PC-9 (cell line): ENCODE measurements around the gene STK31. TPM values are rescaled to one million over a fixed set of nuclear protein-coding genes. Genes with fewer than 3 reads are reported as not detected.
A peak's percentile ranks its signal among the peaks of the same experiment; 100 is the strongest.
"Not testable (repeated sequence)": the region's sequence is repeated elsewhere in the genome, so short reads cannot be mapped to it uniquely, and the experiment has no call there.

Source experiments
- BruUV-seq: library from RNA; stranded (reverse); fragments of 400-500 nt; replicated peaks from 2 replicates; lab custom pipeline; 2021; lab: Mats Ljungman, UMichigan
- CTCF ChIA-PET: fragments of 300-600 bp; sonication (Branson Sonifier 250); formaldehyde crosslinking; loops from one replicate; lab custom pipeline; 2022; ENCODE audit warnings: antibody characterized with exemption; lab: Charles Lee
- POLR2A ChIA-PET: fragments of 300-600 bp; sonication (Branson Sonifier 250); formaldehyde crosslinking; loops from one replicate; lab custom pipeline; 2022; ENCODE audit warnings: antibody characterized with exemption; ENCODE audit not compliant: unreplicated experiment; lab: Charles Lee
- DNase-seq, 2 experiments: peaks; one replicate each; pipeline versions ENCODE4 v3.0.0 to v3.0.0-alpha.2; 2015 to 2022; ENCODE audit warnings: mixed read lengths in 1 of 2
- H2AFZ ChIP-seq: fragments of 200-600 bp; sonication (generic); 2 replicates; pipeline ENCODE4 v1.8.1; 2017; ENCODE audit warnings: antibody characterized with exemption
- H3F3A ChIP-seq: fragments of 200-600 bp; sonication (generic); 2 replicates; pipeline ENCODE4 v1.8.1; 2017; ENCODE audit warnings: antibody characterized with exemption, mild to moderate bottlenecking, low read depth; ENCODE audit not compliant: insufficient read depth
- H3K27ac ChIP-seq: fragments of 200-600 bp; sonication (generic); 2 replicates; pipeline ENCODE4 v1.6.1; 2016; ENCODE audit warnings: mixed run types
- H3K27me3 ChIP-seq: fragments of 200-600 bp; sonication (generic); 2 replicates; pipeline ENCODE4 v1.6.1; 2016; ENCODE audit warnings: low read depth, mixed run types; ENCODE audit not compliant: insufficient read depth
- H3K36me3 ChIP-seq: fragments of 200-600 bp; sonication (generic); 2 replicates; pipeline ENCODE4 v1.6.1; 2016; ENCODE audit warnings: low read depth, mixed run types
- H3K4me1 ChIP-seq: fragments of 200-600 bp; sonication (generic); replicated peaks from 2 replicates; pipeline ENCODE4 v1.6.1; 2016; ENCODE audit warnings: mixed run types; ENCODE audit not compliant: insufficient read depth
- H3K4me2 ChIP-seq: fragments of 200-600 bp; sonication (generic); 2 replicates; pipeline ENCODE4 v1.6.1; 2017; ENCODE audit warnings: mixed run types
- H3K4me3 ChIP-seq: fragments of 200-600 bp; sonication (generic); 2 replicates; pipeline ENCODE4 v1.6.1; 2016; ENCODE audit warnings: mixed run types
- H3K79me2 ChIP-seq: fragments of 200-600 bp; sonication (generic); 2 replicates; pipeline ENCODE4 v1.6.1; 2017; ENCODE audit warnings: low read depth, mixed run types
- H3K9me2 ChIP-seq: fragments of 200-600 bp; sonication (generic); 2 replicates; pipeline ENCODE4 v1.8.1; 2017; ENCODE audit warnings: mild to moderate bottlenecking; ENCODE audit not compliant: insufficient read depth
- H3K9me3 ChIP-seq: fragments of 200-600 bp; sonication (generic); 2 replicates; pipeline ENCODE4 v1.8.1; 2016; ENCODE audit warnings: low read depth; ENCODE audit not compliant: insufficient read depth
- H4K20me1 ChIP-seq: fragments of 200-600 bp; sonication (generic); 2 replicates; pipeline ENCODE4 v1.8.1; 2017; ENCODE audit not compliant: insufficient read depth
- EZH2 ChIP-seq: fragments of 200-600 bp; sonication (generic); IDR thresholded peaks from 2 replicates; pipeline ENCODE4 v1.8.0; 2017; ENCODE audit warnings: antibody characterized with exemption, low read depth
- intact Hi-C: fragments of 100-400 bp; cut with micrococcal nuclease; formaldehyde crosslinking; loops from one replicate; pipeline ENCODE4 v1.10.0; 2022; ENCODE audit not compliant: unreplicated experiment
- total RNA-seq: library from RNA; stranded (reverse); gene quantifications from 2 replicates; pipeline ENCODE4 v1.2.3, GENCODE V29; 2021
- TF ChIP-seq, protein P1 (sequence below): fragments of 200-600 bp; sonication (generic); conservative IDR thresholded peaks from 2 replicates; pipeline ENCODE4 v1.6.1; 2017; ENCODE audit warnings: mixed run types, antibody characterized with exemption, mild to moderate bottlenecking, moderate library complexity

Gene STK31
- total RNA-seq, 1 experiment from 2014 or later = 0.57 TPM

DNA sequence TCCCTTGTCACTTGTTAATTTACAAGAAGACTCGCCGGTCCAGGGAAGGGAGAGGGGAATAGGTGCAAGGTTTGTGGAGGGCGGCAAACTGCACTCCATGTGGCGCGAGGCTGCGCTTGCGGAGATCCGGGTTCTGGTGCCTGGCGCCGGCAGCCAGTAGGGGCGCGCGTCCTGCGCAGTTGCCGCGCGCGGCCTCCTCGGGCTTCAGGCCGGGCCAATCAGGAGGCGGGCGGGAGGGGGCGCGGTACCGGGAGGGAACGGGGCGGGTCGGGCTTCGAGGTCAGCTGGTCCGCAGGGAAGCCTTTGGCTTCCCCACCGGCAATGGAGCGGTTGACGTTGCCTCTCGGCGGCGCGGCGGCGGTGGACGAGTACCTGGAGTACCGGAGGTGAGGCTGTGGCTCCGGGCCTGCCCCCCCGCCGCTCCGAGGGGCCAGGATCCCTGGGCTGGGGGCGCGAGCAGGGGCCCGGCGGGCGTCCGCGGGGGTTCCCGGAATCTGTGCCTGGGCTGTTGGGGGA is 30.1 kb upstream of the STK31 start, which contains the start of gene FAM221A:
Gene FAM221A, plus strand, starts transcription at position 302 of the 516 bp plus-strand sequence. Its CDS starts 20 bp downstream, at position 322.
- intact Hi-C loops = loop anchor here (10.0 kb wide), 1 partner anchor 895 kb away; the partner anchor contains the start of gene PALS2
- POLR2A ChIA-PET = no interaction called here
- peak within 1 kb of the TSS; percentile 48 for H3K4me3 ChIP-seq
- no peak within 1 kb of the TSS for H3K27ac ChIP-seq
- H3K9me2 ChIP-seq = peaks cover 2% of the 10 kb centered on the region; the same call in 1 of the 2 replicates
- no peak for TF ChIP-seq EZH2
- TF ChIP-seq, protein P1, sequence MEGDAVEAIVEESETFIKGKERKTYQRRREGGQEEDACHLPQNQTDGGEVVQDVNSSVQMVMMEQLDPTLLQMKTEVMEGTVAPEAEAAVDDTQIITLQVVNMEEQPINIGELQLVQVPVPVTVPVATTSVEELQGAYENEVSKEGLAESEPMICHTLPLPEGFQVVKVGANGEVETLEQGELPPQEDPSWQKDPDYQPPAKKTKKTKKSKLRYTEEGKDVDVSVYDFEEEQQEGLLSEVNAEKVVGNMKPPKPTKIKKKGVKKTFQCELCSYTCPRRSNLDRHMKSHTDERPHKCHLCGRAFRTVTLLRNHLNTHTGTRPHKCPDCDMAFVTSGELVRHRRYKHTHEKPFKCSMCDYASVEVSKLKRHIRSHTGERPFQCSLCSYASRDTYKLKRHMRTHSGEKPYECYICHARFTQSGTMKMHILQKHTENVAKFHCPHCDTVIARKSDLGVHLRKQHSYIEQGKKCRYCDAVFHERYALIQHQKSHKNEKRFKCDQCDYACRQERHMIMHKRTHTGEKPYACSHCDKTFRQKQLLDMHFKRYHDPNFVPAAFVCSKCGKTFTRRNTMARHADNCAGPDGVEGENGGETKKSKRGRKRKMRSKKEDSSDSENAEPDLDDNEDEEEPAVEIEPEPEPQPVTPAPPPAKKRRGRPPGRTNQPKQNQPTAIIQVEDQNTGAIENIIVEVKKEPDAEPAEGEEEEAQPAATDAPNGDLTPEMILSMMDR = peak; percentile 49
- DNase-seq = peak; percentile 48 to 67
- no peaks in the 10 kb centered on the region for H3K36me3 ChIP-seq
- peak within 1 kb of the TSS; percentile 59 for H3K4me2 ChIP-seq
- CTCF ChIA-PET = interaction anchor here (0.7 kb wide), 1 partner anchor 83 kb away, joined by 3 read pairs; the partner anchor contains the start of gene CCDC126
- peak within 1 kb of the TSS; percentile 74 for H2AFZ ChIP-seq
- H3K79me2 ChIP-seq = no peaks in the 10 kb centered on the region
- no TSS peak for BruUV-seq
- H3K27me3 ChIP-seq = no peaks in the 10 kb centered on the region
- no peaks in the 10 kb centered on the region for H3F3A ChIP-seq
- no peaks in the 10 kb centered on the region for H3K4me1 ChIP-seq
- no peaks in the 10 kb centered on the region for H3K9me3 ChIP-seq
- H4K20me1 ChIP-seq = no peaks in the 10 kb centered on the region

DNA sequence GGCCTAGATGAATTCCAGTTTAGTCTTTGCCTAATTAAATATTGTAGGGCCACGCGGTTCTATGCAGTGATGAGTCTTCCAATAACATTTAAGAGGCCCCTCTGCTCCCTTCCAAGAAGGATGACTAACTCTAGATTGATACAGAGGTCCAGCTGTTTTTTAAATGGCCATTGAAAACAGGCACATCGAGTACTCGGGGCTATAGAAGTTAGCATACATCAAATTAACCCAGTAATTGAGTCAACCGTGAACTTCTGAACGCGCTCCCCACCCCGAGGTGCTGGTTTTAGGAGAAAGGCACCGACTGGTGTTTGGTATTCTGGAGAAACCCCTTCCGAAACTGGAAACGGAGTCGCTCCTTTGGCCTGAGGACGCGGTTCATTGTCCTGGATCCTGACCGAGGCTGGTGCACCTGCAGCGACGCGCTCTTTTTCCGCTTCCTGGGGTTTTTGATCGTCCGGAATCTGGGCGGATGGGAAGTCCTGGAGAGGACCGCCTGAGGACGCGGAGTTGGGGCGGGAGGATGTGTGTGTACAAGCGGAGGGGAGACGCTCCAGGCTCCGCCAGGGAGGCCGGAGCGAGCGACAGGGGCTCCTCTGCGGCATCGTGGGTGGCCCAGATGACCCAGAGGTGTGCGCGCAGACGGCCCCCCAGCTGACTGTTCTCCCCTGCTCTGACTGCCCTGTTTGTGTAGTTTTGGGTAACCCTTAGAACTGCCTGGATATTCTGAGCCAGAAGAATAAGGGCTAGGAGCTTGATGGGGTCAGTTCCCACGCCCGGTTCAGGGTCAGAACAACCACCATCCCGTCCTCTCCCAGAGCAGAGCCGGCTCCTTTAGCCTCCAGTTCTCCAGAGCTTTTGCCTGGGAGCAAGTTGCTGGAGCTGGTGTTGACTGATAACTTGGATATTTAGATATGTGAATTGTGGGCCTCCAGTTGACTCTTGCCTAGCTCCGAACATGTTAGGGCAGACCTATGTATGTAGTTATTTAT is 29.3 kb upstream of the STK31 start:
- Histone ChIP-seq H2AFZ (peak overlapping the region; percentile 74), H3K4me1 (no peaks in the 10 kb centered on the region), H3F3A (no peaks in the 10 kb centered on the region), H4K20me1 (no peaks in the 10 kb centered on the region), H3K27ac (no peak overlapping the region), H3K27me3 (no peaks in the 10 kb centered on the region), H3K4me2 (peak overlapping the region; percentile 59), H3K9me2 (no peaks in the 10 kb centered on the region), H3K9me3 (no peaks in the 10 kb centered on the region), H3K4me3 (peak overlapping the region; percentile 48), H3K79me2 (no peaks in the 10 kb centered on the region), H3K36me3 (no peaks in the 10 kb centered on the region)
- intact Hi-C loops = loop anchor here (10.0 kb wide), 1 partner anchor 894 kb away; the partner anchor contains the start of gene PALS2
- BruUV-seq = TSS peak; percentile 50
- peak in 1 of 2 experiments; percentile 14 for DNase-seq
- ChIA-PET POLR2A (no interaction called here), CTCF (interaction anchor here (0.7 kb wide), 1 partner anchor 84 kb away, joined by 3 read pairs; the partner anchor contains the start of gene CCDC126)
- no peak for TF ChIP-seq EZH2
- TF ChIP-seq, protein P1 = no peak

DNA sequence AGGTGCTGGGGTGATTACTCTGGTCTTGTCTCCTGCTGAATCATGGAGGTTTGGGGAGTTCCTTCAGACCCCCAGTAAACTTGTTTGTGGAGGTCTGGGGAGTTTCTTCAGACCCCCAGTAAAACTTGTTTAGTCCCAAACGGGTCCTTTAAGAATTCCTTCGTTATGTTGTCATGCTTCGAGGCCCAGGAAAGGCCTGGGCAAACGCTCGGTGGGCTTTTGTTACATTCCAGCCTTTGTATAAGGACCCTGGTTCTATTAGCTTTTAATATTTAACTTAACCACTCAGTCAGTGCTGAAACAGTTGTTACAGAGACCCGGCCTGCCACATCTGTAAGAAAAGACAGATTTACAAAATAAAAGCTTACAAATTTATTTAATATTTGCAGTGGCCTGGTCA is 26.0 kb upstream of the STK31 start:
- H3K36me3 ChIP-seq, H3K79me2 ChIP-seq, BruUV-seq, CTCF ChIA-PET, DNase-seq, H4K20me1 ChIP-seq, H3K4me3 ChIP-seq, H3K27ac ChIP-seq, H3K4me1 ChIP-seq, H3K27me3 ChIP-seq, H3K9me2 ChIP-seq, H3F3A ChIP-seq, H3K9me3 ChIP-seq, H2AFZ ChIP-seq, H3K4me2 ChIP-seq: not testable (repeated sequence)
- POLR2A ChIA-PET = interaction anchor here (0.5 to 0.6 kb wide), 2 partner anchors 67 to 120 kb away, joined by 3 read pairs; no protein-coding TSS in a partner anchor
- intact Hi-C loops = loop anchor here (10.0 kb wide), 1 partner anchor 891 kb away; the partner anchor contains the start of gene PALS2
